Measurements from ENCODE around the gene WFDC5.

GRCh38 chr20:45082468-45082867 is 32.5 kb downstream of the WFDC5 start:
- TF ChIP-seq CTCF (IDR thresholded peaks at IDR 0.05; ENCODE audit: insufficient read depth, low read length, poor library complexity, severe bottlenecking), result no peak
- TF ChIP-seq EZH2phosphoT487 (conservative IDR thresholded peaks at IDR 0.05; ENCODE audit: low read length), result no peak

All from SU-DHL-6 (cell line).